ENCODE measurements around the gene OR6J1.
"Not testable (repeated sequence)": the region's sequence is repeated elsewhere in the genome, so short reads cannot be mapped to it uniquely, and the experiment has no call there.

Gene OR6J1

DNA sequence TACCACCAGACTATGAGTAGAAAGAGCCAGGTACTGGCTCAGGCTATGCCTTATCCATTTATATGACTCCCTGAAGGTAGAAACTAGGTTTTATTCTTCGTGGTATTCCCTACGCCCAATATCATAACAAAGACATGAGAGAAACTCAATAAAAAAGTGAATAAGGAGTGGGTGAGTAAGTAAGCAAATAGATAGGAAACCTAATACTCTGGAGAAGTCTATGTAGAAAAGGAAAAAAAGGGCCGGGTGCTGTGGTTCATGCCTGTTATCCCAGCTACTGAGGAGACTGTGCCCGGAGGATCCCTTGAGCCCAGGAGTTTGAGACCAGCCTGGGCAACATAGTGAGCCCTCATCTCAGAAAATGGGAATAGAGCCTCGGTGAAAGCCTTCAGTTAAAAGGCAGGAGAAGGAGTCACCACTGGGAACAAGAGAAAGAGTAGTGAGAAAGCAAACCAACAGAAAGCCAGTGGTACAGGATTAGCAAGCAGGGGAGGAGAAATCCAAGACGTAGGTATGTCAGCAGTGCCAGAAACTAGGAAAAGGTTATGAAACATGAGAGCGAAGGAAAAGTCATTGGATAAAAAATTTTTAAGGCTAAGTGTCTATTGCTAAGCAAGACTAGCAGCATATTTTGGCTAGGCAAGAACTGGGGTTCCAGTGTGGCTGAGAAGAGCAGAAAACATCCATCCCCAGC, 6.0 kb upstream of the OR6J1 start:
- no peak overlapping the region for H3K27ac ChIP-seq
- TF ChIP-seq, protein P1, sequence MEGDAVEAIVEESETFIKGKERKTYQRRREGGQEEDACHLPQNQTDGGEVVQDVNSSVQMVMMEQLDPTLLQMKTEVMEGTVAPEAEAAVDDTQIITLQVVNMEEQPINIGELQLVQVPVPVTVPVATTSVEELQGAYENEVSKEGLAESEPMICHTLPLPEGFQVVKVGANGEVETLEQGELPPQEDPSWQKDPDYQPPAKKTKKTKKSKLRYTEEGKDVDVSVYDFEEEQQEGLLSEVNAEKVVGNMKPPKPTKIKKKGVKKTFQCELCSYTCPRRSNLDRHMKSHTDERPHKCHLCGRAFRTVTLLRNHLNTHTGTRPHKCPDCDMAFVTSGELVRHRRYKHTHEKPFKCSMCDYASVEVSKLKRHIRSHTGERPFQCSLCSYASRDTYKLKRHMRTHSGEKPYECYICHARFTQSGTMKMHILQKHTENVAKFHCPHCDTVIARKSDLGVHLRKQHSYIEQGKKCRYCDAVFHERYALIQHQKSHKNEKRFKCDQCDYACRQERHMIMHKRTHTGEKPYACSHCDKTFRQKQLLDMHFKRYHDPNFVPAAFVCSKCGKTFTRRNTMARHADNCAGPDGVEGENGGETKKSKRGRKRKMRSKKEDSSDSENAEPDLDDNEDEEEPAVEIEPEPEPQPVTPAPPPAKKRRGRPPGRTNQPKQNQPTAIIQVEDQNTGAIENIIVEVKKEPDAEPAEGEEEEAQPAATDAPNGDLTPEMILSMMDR (conservative IDR thresholded peaks at IDR 0.05): no peak
- no peak for TF ChIP-seq ZFX (IDR thresholded peaks at IDR 0.05)

DNA sequence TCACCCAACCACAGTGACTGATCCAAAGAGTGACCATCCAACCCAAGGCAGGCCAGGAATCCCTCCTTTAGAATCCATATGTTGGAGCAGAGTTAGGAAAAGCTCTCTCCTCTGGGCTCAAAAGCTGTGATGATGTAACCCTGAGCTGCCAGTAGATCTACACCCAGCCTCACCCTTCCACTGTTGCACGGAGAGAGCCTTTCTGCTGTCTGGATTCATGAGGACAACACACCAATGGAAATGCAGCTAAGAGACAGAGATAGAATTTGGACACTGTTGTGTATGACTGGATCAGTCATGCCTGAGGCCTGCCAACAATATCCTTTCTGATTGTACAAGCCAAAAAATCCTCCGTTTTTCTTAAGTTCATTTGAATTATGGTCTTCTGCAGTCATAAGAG, 4.4 kb upstream of the OR6J1 start:
- TF ChIP-seq ZFX (IDR thresholded peaks at IDR 0.05): no peak
- TF ChIP-seq, protein P1 (conservative IDR thresholded peaks at IDR 0.05): no peak
- no peak overlapping the region for H3K27ac ChIP-seq

DNA sequence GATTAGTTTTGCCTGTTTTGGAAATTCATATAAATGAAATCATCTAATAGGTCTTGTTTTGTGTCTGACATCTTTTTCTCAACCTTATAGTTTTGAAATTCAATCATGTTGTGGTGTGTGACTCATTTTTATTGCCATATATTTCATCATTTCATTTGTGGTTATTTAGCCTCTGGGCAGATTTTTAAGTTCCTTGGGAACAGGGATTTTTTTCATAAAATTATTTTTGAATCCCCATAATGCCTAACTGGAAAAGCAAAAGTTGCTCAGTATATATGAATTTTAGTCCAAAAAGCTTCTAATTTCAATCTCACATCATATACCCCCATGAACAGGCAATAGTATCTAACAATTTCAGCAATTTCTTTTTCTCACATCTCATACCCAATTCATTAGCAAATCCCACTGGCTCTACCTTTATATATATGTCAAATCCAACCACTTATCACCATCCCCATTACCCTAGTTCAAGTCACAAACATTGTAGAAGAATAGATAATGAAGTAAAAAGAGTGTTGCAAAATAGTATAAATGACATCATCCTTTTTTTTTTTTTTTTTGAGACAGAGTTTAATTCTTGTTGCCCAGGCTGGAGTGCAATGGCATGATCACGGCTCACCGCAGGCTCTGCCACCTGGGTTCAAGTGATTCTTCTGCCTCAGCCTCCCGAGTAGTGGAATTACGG, 2.6 kb upstream of the OR6J1 start:
- H3K27ac ChIP-seq: no peak overlapping the region

DNA sequence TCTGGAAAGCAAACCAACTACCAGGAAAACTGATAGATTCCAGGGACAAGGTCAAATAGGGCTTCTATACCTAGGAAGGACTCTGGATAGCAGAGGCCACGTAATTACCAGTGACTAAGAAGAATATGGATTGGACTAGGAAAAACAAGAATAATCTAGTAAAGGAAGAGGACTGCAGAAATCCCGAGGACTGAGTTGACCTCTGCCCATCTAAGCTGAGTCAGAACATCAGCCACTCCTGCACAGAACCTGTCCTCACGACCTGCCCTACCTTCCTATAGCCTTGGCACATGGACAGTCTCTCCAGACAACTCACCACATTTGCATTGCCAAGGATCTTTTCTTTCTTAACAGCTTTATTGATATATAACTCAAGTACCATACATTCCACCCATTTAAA, 2.3 kb downstream of the OR6J1 start:
- H3K27ac ChIP-seq: no peak overlapping the region
- TF ChIP-seq, protein P1 (conservative IDR thresholded peaks at IDR 0.05): no peak
- TF ChIP-seq ZFX (IDR thresholded peaks at IDR 0.05): no peak

More for the DNA sequence above, 2.6 kb upstream of the OR6J1 start:
- TF ChIP-seq, protein P1 (conservative IDR thresholded peaks at IDR 0.05): no peak
- TF ChIP-seq ZFX (IDR thresholded peaks at IDR 0.05): no peak

DNA sequence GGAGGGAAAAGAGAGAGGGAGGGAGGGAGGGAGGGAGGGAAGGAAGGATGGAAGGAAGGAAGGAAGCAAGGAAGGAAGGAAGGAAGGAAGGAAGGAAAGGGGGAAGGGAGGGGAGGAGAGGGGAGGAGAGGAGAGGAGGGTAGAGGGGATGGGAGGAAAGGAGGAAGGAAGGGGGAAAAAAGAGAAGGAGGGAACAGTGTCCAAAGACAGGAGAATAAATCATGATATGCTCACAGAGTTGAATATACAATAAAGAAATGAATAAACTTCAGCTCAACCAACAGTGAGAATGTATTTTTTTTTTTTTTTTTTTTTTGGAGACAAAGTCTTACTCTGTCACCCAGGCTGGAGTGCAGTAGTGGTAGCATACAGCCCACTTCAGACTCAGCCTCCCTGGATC, 4.0 kb downstream of the OR6J1 start:
- H3K27ac ChIP-seq: no peak overlapping the region
- TF ChIP-seq ZFX (IDR thresholded peaks at IDR 0.05): no peak
- TF ChIP-seq, protein P1 (conservative IDR thresholded peaks at IDR 0.05): no peak

DNA sequence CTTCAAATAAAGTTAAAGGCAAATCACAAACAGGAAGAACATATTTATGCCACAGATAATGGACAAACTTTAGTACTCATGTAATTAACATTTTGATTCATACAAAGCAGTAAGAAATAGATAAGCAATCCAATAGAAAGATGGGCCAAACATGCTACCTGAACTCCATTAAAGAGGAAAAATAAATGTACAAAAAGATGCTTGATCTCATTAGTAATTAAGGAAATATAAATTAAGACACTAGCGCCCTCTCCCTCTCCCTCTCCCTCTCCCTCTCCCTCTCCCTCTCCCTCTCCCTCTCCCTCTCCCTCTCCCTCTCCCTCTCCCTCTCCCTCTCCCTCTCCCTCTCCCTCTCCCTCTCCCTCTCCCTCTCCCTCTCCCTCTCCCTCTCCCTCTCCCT, 8.2 kb downstream of the OR6J1 start:
- not testable (repeated sequence) for H3K27ac ChIP-seq

DNA sequence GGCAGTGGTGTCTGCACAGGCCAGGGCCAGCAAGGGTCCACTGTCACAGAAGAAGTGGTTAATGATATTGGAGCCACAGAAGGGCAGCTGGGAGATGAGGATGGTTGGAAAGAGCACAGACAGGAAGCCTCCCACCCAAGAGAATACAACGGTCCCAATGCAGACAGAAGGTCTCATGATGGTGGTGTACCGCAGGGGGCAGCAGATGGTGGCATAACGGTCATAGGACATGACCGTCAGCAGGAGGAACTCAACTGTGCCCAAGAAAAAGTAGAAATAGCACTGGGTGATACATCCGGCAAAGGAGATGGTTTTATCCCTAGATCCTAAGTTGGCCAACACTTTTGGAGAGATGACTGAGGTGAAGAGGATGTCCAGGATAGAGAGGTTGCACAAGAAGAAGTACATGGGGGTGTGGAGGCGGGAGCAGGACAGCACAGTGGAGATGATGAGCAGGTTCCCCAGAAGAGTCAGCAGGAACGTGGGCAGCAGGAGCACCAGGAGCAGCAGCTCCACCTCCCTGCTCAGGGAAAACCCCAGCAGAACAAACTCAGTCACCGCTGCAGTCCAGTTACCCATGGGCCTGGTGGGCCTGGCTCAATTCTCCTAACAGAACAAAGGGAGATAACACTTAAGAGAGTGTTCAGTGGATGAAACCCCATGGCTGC, 9.8 kb downstream of the OR6J1 start:
- TF ChIP-seq ZFX (IDR thresholded peaks at IDR 0.05): no peak
- TF ChIP-seq, protein P1 (conservative IDR thresholded peaks at IDR 0.05): no peak
- no peak overlapping the region for H3K27ac ChIP-seq
